Epithelial cell of proximal tubule (primary cell): ENCODE results near the gene ZNF213. TPM values are rescaled to one million over a fixed set of nuclear protein-coding genes. Genes with fewer than 3 reads are reported as not detected.
A peak's percentile ranks its signal among the peaks of the same experiment; 100 is the strongest.

Source experiments
- DNase-seq: peaks from one replicate; pipeline ENCODE4 v3.0.0-alpha.2; 2011; ENCODE audit warnings: low read depth
- H3K4me3 ChIP-seq: 2 replicates; pipeline ENCODE4 v1.5.1; 2011; ENCODE audit warnings: low read depth, mild to moderate bottlenecking, low read length
- total RNA-seq: library from RNA; depleted of rRNA; stranded (reverse); fragments of >200 nt; gene quantifications from 2 replicates; pipeline ENCODE4 v1.2.3, GENCODE V29; 2015
- TF ChIP-seq, protein P1 (sequence below): conservative IDR thresholded peaks from 2 replicates; pipeline ENCODE4 v1.5.1; 2012; ENCODE audit warnings: low read depth, mild to moderate bottlenecking, low read length

Gene ZNF213
- total RNA-seq, 1 donor from 2014 or later = 2.4 TPM

DNA sequence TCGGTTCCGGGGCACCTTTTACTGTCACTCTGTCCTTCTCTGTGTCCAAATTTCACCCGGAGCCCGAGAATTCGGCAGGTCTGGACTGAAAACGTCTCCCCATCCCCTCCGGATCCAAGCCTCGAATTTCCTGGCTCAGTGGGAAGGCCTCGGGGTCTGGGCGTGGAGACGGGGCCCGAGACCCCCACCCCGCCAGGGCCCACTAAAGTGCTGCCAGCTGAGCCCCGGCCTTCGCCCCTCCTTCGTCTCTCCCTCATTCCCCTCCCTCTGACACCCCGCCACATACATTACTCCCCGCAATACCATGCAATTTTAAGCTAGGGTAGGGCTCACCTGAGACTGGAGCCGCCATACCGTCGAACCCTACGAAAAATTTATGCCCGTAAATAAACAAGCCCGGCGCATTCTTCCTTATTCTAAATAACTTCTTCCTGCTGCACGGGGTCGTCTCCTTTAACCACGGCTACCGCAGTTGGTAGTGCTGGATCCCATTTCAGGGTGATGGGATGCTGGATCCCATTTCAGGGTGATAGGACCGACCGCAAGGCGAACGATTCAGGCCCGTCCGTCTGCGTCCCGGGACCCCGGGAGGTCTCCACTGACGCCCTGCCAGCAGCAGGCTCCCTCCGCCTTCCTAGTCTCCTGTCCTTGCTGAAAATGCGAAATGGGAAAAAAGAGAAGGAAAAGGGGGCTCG is 48.8 kb downstream of the ZNF213 start:
- H3K4me3 ChIP-seq = peak overlapping the region; percentile 66
- TF ChIP-seq, protein P1, sequence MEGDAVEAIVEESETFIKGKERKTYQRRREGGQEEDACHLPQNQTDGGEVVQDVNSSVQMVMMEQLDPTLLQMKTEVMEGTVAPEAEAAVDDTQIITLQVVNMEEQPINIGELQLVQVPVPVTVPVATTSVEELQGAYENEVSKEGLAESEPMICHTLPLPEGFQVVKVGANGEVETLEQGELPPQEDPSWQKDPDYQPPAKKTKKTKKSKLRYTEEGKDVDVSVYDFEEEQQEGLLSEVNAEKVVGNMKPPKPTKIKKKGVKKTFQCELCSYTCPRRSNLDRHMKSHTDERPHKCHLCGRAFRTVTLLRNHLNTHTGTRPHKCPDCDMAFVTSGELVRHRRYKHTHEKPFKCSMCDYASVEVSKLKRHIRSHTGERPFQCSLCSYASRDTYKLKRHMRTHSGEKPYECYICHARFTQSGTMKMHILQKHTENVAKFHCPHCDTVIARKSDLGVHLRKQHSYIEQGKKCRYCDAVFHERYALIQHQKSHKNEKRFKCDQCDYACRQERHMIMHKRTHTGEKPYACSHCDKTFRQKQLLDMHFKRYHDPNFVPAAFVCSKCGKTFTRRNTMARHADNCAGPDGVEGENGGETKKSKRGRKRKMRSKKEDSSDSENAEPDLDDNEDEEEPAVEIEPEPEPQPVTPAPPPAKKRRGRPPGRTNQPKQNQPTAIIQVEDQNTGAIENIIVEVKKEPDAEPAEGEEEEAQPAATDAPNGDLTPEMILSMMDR = no peak
- no peak for DNase-seq

DNA sequence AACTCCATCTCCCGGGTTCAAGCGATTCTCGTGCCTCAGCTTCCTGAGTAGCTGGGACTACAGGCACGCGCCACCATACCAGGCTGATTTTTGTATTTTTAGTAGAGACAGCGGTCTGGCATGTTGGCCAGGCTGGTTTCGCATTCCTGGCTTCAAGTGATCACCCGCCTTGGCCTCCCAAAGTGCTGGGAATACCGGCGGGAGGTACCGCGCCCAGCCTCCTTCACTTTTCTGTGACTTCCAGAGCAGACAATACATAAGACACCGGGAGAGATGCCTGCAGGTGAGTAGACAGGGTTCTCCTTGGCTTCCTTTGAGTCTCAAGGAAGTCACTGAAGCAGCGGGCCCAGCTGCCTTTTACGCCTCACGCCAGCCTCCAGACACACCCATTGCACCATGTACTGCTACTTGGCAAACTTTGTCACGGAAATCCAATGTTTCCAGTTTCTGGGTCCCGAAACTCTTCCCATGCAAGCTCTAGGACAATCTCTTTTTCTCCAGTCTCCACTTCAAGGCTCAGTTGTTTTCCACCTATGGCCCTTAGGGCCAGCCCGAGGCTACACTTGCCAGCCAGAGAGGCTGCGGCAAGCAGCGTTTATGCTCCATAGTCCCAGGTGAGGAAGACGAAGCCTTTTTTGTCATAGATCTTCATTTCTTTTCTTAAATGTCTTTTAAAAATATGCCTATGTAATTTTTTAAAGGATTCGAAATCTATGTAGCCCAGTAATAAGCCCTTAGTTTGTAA is 52.3 kb downstream of the ZNF213 start:
- TF ChIP-seq, protein P1 = no peak
- DNase-seq = no peak
- no peak overlapping the region for H3K4me3 ChIP-seq

DNA sequence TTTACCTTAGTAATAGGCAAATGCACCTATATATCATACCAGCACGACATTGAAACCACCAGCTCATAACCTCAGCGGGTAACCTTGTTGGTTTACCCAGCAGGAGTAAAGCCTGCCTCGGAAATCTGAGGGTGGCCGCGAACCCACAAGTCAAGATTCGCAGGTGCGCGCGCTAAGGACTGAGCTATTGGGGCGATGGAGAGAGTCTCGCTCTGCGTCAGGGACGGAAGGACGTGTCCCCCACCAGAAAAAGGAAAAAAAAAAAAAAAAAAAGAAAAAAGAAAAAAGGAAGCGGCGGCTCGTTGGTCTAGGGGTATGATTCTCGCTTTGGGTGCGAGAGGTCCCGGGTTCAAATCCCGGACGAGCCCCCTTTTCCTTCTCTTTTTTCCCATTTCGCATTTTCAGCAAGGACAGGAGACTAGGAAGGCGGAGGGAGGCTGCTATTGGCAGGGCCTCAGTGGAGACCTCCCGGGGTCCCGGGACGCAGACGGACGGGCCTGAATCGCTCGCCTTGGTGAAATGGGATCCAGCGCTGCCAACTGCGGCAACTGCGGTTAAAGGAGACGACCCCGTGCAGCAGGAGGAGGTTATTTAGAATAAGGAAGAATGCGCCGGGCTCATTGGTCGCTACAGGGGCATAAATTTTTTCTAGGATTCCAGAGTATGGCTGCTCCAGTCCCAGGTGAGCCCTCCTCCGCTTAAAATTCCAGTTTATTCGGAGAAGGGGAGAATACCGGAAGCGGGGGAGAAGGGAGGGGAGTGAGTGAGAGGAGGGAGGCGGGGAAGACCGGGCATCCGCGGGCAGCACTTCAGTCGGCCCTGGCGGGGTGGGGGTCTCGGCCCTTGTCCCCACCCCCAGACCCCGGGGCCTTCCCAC is 53.2 kb downstream of the ZNF213 start, which contains the start of gene OR1F1:
Gene OR1F1, plus strand, starts transcription at position 407 of the 877 bp plus-strand sequence.
- no peak for DNase-seq
- peak within 1 kb of the TSS; percentile 79 for H3K4me3 ChIP-seq
- TF ChIP-seq, protein P1 = no peak

DNA sequence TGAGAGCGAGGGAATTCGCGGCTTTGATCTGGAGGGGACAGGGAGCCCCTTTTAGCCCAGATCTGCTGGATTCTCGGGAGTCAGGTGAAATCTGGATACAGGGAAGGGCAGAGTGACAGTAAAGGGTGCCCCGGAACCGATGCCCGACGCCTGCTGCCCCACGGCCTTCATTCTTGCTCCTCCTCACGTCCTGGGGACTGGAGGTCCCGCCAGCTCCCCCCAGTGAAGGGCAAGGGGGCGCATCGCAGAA is 53.8 kb downstream of the ZNF213 start:
- no peak for DNase-seq
- TF ChIP-seq, protein P1 = no peak
- peak overlapping the region; percentile 79 for H3K4me3 ChIP-seq

DNA sequence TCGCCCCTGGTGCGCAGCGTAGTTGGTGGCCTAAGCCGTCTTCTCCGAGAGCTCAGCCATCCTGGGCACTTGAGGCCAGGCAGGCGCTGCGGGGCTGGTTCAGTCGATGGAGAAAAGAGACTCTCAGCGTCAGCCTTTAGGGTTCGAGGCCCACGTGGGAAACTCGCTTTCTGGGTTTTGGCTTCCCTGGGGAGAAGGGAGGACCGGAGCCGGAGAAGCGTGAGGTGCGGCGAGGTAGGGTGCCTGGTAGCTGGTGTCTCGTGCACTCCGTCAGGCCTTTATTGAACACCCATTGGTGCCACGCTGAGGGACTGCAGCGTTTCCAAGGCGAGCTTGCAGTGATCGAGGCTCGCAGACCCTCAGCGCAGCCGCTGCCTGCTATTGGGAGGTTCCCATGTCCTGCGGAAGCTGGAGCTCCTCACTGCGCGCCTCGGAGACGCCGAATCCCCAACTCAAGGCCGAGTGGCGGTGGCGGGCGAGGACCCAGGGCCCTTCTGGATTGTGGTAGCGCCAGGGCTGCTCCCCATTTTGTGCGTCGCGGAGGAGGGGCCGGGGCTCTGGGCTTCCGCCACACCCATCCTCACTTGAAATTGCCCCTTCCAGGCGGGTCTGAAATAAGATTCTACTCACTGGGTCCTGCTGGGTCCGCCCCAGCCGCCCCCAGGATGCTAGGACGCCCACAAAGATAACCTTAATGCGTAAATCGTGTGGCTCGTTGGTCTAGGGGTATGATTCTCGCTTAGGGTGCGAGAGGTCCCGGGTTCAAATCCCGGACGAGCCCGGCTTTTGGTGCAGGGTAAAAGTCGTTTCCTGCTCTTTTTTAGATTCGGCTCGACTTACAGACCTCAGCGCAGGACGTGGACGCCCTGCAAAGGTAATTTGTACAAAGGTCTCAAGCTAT is 54.3 kb downstream of the ZNF213 start:
- no peak for DNase-seq
- TF ChIP-seq, protein P1 = no peak
- H3K4me3 ChIP-seq = peak overlapping the region; percentile 79

DNA sequence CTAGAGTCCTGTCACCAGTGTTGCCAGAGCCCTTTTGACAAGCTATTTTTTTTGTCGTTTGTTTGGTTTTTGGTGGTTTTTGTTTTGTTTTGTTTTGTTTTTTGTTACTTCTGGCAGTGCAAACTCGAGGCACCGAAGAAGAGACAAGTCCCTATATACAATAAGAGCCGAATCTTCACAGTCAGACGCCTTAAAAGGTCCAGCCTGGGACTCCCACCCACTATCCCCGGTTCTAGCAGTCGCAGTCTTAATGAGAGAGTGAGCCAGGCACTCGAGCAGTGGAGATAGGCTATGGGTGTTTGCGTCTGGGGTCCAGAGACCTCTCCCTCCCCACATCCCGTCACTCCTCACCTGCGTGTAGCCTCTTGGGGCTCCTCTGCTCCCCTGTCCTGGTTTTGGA is 55.0 kb downstream of the ZNF213 start:
- TF ChIP-seq, protein P1 = no peak
- DNase-seq = no peak
- peak overlapping the region; percentile 79 for H3K4me3 ChIP-seq
